Peyer's patch (tissue), 4 donors: Measurements from ENCODE around the gene DNAH3.

Experiments
- POLR2A ChIP-seq, 2 donors: fragments of 450-650 bp; IDR thresholded peaks; one replicate each; pipeline ENCODE4 v1.5.1; 2017; ENCODE audit warnings: antibody characterized with exemption in 2 of 2, mild to moderate bottlenecking in 2 of 2, moderate library complexity in 2 of 2
- TF ChIP-seq, protein P1 (sequence below), 6 experiments: fragments of 450-650 bp in 4 of 6; fragments of 200-600 bp in 2 of 6; sonication (generic) in 1 of 6; IDR thresholded peaks; one replicate each; pipeline ENCODE4 v1.5.1; 2017 to 2019; ENCODE audit warnings: antibody characterized with exemption in 6 of 6, mild to moderate bottlenecking in 3 of 6, moderate library complexity in 1 of 6

DNA sequence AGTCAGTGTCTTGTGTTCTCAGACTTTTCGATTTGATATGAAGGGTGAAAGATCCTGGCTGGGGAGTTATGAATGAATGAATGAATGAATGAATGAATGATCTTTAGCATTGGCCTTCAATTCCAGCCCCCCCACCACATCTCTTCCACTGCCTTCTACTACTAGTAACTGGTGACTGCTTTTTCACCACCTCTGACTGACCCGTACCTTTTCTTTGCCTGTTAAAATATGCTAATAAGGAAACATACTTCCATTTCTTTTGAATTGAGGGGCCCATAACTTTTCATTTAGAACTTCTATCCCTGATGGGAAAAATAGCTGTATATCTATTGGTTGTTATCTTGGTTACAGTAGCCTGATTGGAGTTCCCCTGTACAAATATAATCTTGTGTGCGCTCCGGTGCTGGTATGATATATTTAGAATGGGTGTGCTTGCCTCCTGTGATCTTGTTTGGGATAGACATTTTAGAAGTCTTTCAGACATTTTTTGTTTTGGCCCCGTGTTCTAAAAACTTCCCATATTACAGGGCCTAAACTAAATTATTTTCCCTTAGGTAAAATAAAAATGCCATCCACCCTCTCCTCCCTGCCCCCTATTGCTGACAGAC is 246.6 kb downstream of the DNAH3 start:
- TF ChIP-seq, protein P1, sequence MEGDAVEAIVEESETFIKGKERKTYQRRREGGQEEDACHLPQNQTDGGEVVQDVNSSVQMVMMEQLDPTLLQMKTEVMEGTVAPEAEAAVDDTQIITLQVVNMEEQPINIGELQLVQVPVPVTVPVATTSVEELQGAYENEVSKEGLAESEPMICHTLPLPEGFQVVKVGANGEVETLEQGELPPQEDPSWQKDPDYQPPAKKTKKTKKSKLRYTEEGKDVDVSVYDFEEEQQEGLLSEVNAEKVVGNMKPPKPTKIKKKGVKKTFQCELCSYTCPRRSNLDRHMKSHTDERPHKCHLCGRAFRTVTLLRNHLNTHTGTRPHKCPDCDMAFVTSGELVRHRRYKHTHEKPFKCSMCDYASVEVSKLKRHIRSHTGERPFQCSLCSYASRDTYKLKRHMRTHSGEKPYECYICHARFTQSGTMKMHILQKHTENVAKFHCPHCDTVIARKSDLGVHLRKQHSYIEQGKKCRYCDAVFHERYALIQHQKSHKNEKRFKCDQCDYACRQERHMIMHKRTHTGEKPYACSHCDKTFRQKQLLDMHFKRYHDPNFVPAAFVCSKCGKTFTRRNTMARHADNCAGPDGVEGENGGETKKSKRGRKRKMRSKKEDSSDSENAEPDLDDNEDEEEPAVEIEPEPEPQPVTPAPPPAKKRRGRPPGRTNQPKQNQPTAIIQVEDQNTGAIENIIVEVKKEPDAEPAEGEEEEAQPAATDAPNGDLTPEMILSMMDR (IDR thresholded peaks at IDR 0.05), result no peak
- TF ChIP-seq POLR2A (IDR thresholded peaks at IDR 0.05), result no peak
